Measurements from ENCODE around the gene TAGLN2.
A peak's percentile ranks its signal among the peaks of the same experiment; 100 is the strongest.

Gene TAGLN2

DNA sequence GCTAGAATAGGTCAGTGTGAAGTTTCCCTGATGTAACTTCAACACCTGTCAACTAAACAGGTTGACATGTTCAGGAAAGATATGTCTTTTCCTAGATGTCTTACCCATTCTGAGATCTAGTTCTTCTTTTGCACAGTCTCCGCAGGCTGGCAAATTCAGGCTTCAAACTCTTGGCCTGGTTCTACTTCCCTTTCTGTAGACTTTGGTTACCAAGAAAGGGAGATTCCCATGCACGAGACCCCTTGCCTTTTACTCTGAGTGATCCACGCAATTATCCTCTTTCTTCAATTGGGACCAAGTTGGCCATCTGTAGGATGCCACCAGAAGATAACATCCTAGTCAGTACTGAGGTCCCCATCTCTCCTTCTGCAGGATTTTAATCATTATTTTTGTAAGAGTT, 27.3 kb downstream of the TAGLN2 start:
- DNase-seq, result no peak

DNA sequence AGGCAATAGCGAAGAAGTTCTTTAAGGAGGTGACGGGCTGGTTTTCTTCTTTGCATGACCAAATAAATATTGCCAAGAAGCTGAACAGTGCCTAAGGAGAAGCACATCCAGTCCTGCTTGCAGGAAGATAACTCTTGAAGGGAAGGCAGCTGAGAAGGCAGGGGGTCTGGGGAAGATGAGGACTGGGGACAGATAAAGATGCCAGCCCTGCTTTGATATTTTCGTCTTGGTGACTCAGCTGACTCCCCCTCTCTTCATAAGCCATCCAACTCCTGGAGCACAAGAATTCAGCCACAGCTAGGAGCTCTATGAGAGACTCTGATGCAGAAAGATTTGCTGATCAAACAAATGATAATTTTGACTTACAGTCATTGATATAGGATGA, 28.8 kb downstream of the TAGLN2 start:
- DNase-seq, result no peak

DNA sequence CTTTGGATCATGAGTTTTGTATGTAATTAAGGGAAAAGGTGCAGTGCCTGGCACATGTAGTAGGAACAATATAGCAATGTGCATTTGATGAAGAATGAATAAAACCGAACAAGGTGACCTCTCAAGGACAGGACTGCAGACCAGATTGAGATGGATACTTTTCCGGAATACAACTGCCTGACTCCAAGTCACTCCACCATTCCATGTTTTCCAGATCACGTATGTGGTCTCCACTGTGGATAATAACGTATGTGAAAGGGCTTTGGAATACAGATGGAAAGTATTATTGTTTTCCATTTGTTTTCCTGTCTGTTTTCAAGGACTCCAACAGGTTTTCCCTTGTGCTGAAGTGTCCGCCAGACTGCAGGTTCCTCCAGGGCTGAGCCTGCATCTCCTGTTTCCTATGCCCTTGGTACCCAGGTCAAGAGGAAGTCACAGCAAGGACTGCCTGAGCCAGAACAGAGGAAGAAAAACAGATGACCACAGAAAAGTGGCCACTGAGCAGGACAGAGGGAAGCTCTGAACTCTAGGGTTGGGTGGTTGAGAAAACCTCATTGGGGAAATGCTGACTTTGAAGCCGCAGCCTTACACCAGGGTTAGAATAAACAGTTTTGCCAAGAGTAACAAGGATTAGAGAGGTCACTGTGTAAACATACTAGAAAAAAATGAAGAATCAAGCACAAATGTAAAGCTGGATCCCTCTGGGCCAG, 29.3 kb downstream of the TAGLN2 start:
- no peak for DNase-seq

DNA sequence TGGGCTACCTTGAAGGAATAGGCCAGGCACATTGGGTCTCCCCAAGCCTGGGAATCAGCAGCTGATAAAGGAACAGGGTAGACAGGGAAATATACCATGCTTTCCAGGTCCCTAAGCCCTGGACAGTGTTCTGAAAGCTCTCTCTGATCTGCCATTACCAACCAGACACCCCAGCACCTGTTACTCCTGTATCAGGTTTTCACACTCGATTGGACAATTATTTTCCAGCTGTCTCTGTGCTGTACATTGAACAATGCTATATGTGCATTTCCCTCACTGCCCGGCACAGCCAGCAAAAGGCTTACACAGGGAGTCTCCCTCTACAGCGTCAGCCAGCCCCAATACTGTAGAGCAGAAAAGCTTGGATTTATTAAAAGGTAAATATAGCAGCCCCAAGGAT, 30.0 kb downstream of the TAGLN2 start:
- no peak for DNase-seq

GRCh38 chr1:159892944-159893343, 32.4 kb downstream of the TAGLN2 start:
- DNase-seq, result no peak

DNA sequence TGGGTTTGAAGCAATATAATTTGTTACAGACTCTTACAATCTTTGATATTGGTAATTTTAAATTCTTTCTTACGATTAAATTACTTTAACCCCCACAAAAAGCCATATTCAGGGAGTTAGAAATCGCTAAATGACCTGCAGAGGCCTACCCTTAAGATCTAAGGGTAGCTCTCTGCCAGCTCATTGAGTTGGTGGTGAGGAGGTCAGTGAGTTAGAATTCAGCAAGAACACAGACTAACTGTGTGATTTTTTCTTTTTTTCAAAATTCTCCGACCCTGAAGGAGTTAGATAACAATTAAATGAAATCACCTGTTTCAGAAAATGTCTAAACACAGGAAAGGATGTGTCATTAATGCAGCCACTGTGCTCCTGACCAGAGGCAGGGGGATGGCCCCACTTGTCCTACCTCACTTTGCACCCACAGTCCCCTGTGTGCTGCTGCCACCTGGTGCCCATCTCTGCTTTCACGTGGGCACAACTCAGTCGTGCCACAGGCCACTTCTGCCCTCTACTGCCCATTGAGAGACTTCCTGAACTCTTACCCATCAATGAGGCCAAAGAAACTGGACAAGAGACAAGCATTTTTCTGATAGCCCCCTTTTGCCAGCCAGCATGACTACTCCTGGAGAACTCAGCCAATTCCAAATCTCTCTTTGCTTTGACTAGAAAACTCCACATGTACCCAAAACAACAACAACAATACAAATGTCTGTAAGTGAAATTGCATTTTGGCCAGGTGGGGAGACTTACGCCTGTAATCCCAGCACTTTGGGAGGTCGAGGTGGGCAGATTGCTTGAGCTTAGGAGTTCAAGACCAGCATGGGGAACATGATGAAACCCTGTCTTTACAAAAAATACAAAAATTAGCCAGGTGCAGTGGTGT, 33.8 kb downstream of the TAGLN2 start:
- DNase-seq, result peak; percentile 86

DNA sequence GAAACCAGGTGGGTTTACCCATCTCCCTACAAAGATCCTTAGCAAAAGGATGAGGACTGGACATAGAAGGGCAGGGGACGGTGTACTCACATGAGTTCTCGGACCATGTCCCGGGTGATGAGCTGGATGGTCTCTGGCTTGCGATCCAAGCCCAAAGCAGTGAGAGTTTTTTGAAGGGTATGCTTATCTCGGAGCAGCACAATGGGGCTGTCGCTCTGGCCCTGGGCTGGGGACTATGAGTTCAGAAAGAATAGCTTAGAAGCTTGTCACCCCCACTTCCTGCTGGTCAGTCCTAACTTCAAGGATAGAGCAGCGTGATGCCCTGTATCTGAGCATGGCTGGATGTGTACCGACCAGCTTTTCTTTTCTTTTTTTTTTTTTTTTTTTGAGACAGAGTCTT, 34.9 kb downstream of the TAGLN2 start:
- no peak for DNase-seq

- peak; percentile 96 for DNase-seq
Observed at GRCh38 chr1:159889821-159890252, 35.5 kb downstream of the TAGLN2 start.

GRCh38 chr1:159889202-159889601, 36.1 kb downstream of the TAGLN2 start:
- DNase-seq, result no peak

DNA sequence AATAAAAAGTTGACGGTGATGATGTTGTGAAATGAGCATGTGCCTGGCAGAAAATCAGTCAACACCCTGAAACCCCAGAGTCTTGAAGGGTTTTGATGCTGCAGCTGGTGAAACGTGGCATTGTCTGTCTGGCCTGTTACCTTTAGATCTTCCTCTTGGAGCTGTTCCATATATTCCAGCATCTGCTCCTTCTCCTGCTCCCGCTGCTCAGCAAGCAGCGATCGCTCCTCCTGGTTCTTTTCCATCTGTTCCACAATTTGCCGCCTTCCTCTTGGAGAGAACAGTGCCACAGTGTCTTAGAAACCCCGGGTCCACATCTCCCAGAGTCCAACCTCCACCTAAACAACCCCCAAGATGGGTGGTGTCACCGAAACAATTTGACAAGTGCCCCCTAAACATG, 41.0 kb downstream of the TAGLN2 start:
- DNase-seq, result no peak

DNA sequence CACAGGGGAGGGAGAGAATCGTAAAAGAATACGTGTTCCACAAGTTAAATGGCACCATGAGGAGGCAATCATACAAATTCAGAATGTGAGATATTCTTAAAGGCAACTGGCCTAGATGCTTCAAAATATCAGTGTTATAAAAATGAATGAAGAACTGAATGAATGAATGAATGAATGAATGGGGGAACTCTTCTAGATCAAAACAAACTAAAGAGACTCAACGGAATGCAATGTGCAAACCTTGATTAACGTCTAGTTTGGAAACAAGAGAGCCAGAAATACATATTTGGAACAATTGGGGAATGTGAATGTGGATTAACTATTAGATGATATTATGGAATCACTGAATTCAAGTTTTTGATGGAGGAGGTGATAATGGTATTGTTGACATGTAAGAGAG, 42.2 kb downstream of the TAGLN2 start:
- no peak for DNase-seq

- DNase-seq, result peak; percentile 70
Observed at GRCh38 chr1:159882527-159882862, 42.8 kb downstream of the TAGLN2 start.

DNA sequence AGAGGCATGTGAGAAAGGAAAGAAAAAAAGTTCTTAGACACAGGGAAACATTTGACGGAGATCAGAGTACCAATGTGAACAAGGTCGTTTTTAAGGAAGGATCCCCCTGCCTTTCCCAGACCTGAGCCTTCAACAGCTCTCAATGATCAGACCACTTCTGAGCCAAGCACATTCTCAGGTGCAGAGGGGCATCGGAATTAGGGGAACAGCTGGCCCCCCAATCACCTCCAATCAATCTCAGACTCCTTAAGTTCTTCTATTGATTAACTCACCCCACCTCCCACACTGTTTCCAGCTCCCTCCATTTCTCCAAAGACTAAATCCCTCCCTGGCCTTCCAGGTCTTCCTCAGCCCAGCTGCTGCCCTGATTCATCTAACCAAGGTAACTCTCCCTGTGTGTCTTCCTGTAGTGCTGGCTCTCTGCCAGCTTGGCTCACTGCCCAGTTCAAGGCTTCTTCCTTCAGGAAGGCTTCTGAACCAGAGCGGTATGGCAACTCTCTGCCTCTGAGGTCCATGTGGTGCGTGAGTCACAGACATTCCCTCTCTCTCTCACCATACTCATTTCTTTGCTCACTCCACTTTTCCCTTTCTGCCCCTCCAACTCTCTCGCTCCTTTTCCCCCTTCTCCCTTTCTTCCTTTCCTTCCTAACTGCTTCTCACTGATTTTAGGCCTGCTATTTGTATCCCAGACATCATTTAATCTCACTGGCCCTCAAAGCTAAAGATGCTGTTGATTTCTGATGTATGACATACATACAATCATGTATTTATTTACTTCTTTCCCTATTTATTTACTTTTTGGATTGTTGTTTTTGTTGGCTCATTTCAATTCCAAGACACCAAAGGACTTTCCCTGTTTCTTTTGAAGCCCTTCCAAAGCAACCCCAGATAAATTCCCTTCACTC, 43.4 kb downstream of the TAGLN2 start:
- peak; percentile 97 for DNase-seq

GRCh38 chr1:159880430-159880829, 44.9 kb downstream of the TAGLN2 start:
- DNase-seq, result no peak

DNA sequence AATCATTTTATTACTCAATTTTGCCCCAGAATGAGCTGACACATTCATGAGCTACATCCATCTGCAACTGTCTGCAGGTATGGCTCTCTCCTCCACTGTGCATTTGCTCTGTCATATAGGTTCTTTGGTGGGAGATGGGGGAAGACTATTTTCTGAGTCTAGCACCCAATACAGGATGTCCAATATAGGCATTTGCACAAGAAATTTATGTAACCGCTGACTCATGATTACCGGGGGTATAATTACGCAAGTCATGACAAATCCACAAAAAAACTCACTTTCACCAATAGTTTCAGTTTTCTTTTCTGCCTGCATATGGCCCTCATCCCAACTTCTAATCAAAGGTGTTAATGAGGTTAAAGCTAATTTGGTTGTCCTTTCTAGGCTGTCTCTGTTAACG, 45.3 kb downstream of the TAGLN2 start:
- peak; percentile 85 for DNase-seq

DNA sequence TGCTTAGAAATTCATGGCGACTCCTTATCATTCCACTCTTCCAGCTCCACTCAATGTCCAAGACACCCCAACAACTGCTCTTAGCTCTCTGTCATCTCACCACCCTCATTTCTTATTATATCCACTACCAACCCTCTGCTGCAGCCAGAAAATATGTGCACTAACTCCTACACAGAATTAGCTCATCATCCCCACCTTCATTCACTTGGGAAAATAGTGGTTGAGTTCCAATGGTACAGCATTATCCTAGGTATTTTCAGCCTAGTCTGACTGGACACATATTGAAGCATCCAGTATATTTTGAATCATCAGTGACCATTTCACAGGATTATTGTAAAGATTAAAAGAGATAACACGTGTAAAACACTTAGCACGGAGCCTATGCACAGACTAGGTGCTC, 46.2 kb downstream of the TAGLN2 start:
- no peak for DNase-seq

GRCh38 chr1:159877695-159878444, 47.4 kb downstream of the TAGLN2 start:
- no peak for DNase-seq

GRCh38 chr1:159873530-159874143, 51.7 kb downstream of the TAGLN2 start:
- DNase-seq, result no peak

DNA sequence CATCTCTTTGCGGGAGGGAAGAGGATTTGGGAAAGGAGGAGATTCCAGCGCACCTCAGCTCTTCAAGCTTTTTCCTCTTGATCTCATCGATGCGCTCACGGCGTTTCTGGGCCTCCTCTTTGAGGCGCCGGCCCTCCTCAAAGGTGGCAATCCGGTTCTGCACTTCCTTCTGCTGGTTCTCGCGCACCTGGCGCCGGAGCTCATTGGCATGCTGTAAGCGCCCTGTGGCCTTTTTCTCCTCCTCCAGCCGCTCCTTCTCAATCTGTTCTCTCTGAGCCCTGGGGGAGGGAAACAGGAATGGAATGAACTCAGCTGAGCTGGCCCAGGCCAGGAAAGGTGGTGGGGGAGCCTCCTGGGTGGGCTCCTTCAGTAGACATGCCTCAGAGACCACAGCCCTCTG, 52.4 kb downstream of the TAGLN2 start:
- no peak for DNase-seq

GRCh38 chr1:159870704-159871103, 54.6 kb downstream of the TAGLN2 start:
- no peak for DNase-seq

DNA sequence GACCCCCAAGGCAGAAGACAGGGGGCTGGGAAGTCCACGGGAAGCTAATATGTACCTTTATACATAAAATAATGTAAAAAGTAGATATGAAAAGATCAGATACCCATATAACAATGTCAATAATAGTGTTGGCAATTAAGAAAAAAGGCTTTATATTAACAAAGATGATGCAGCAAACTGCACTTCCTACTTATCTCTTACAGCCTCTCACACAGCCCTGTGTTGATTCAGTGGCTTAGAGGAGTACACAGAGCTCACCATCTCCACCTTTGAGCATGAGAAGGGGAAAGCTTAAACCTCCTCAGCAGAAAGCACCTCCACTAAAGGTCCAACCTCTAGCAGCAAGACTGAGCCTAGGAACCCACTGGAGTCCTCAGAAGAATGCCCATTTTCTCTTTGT, 55.7 kb downstream of the TAGLN2 start:
- no peak for DNase-seq

- DNase-seq, result peak; percentile 83
Observed at GRCh38 chr1:159869173-159869572, 56.1 kb downstream of the TAGLN2 start.
